AG04450 (cell line): ENCODE results near the gene WWP2. TPM values are rescaled to one million over a fixed set of nuclear protein-coding genes. Genes with fewer than 3 reads are reported as not detected.

Experiments used
- CTCF ChIA-PET: fragments of 300-600, 350-600 bp; formaldehyde crosslinking; extraction: SDS; loops from one replicate; lab custom pipeline; 2022; ENCODE audit warnings: antibody characterized with exemption, inconsistent platforms; lab: Charles Lee
- POLR2A ChIA-PET: fragments of 350-600 bp; formaldehyde crosslinking; extraction: SDS; loops from one replicate; lab custom pipeline; 2021; ENCODE audit warnings: antibody characterized with exemption, inconsistent platforms; lab: Yijun Ruan, JAX
- DNase-seq: peaks from one replicate; pipeline ENCODE4 v3.0.0-alpha.2; 2011; ENCODE audit warnings: low read depth, low spot score
- H3K27ac ChIP-seq: one replicate; pipeline ENCODE4 v1.5.1; 2012; ENCODE audit warnings: low read depth, low read length, control low read depth
- H3K27me3 ChIP-seq: one replicate; pipeline ENCODE4 v1.6.0; 2012; ENCODE audit warnings: low read length; ENCODE audit not compliant: control insufficient read depth, insufficient read depth
- H3K4me3 ChIP-seq: 2 replicates; pipeline ENCODE4 v1.5.1; 2011; ENCODE audit warnings: mild to moderate bottlenecking, low read depth, low read length, control low read depth
- H3K9me3 ChIP-seq: 2 replicates; pipeline ENCODE4 v1.5.1; 2012; ENCODE audit warnings: low read length; ENCODE audit not compliant: control insufficient read depth, insufficient read depth
- polyA plus RNA-seq: library from polyadenylated mRNA; depleted of rRNA; stranded (reverse); fragments of >200 nt; gene quantifications from 2 replicates; pipeline ENCODE4 v1.2.3, GENCODE V29; 2011
- TF ChIP-seq, protein P1 (sequence below): IDR thresholded peaks from 2 replicates; pipeline ENCODE4 v1.5.1; 2011; ENCODE audit warnings: low read depth, low read length, control low read depth, inconsistent platforms

Gene WWP2
- polyA plus RNA-seq, 1 experiment: 13.4 TPM

DNA sequence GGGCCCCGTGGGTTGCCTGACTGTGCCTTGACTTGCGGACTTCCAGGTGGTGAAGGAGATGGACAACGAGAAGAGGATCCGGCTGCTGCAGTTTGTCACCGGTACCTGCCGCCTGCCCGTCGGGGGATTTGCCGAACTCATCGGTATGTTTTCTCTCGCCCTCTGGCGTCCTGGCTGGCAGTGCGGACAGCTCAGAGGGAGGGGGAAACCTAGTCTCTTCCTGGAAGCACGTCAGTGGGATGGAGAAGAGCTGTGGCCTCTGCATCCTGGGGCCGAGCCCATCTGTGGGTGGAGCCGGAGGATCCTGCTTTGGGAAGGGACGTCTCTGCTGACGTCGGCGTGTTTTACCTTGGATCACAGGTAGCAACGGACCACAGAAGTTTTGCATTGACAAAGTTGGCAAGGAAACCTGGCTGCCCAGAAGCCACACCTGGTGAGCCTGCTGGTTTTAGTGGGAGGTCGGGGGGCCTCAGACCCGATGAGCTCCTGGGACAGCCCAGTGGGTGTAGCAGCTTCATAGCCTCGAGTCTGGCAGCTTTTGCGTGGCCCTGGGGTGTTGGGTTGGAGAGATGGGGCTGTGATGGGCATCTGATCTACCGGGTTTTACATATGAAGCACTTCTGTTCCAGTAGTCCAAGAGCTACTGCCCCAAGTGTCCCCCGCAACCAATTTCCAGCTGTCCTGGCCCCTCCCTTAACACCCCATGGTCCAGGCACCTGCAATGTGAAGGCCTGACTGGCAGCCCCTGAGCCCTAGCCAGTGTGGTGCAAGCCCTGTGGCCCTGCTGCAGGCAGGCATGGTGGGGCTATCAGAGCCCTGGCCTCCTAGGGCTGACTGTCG is 177.1 kb downstream of the WWP2 start:
- no peak overlapping the region for H3K4me3 ChIP-seq

DNA sequence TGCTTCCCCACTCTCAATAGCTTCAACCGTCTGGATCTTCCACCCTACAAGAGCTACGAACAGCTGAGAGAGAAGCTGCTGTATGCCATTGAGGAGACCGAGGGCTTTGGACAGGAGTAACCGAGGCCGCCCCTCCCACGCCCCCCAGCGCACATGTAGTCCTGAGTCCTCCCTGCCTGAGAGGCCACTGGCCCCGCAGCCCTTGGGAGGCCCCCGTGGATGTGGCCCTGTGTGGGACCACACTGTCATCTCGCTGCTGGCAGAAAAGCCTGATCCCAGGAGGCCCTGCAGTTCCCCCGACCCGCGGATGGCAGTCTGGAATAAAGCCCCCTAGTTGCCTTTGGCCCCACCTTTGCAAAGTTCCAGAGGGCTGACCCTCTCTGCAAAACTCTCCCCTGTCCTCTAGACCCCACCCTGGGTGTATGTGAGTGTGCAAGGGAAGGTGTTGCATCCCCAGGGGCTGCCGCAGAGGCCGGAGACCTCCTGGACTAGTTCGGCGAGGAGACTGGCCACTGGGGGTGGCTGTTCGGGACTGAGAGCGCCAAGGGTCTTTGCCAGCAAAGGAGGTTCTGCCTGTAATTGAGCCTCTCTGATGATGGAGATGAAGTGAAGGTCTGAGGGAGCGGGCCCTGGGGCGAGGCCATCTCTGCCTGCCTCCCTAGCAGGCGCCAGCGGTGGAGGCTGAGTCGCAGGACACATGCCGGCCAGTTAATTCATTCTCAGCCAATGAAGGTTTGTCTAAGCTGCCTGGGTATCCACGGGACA is 177.9 kb downstream of the WWP2 start:
- CTCF ChIA-PET: interaction anchor here (1.7 to 2.4 kb wide), 2 partner anchors 10 to 143 kb away, joined by 3 to 12 read pairs; no protein-coding TSS in a partner anchor
- H3K4me3 ChIP-seq: no peak overlapping the region
- DNase-seq: no peak
- H3K27ac ChIP-seq: no peak overlapping the region
- TF ChIP-seq, protein P1, sequence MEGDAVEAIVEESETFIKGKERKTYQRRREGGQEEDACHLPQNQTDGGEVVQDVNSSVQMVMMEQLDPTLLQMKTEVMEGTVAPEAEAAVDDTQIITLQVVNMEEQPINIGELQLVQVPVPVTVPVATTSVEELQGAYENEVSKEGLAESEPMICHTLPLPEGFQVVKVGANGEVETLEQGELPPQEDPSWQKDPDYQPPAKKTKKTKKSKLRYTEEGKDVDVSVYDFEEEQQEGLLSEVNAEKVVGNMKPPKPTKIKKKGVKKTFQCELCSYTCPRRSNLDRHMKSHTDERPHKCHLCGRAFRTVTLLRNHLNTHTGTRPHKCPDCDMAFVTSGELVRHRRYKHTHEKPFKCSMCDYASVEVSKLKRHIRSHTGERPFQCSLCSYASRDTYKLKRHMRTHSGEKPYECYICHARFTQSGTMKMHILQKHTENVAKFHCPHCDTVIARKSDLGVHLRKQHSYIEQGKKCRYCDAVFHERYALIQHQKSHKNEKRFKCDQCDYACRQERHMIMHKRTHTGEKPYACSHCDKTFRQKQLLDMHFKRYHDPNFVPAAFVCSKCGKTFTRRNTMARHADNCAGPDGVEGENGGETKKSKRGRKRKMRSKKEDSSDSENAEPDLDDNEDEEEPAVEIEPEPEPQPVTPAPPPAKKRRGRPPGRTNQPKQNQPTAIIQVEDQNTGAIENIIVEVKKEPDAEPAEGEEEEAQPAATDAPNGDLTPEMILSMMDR: no peak
- H3K9me3 ChIP-seq: no peaks in the 10 kb centered on the region; the same call in 1 of the 2 replicates
- POLR2A ChIA-PET: no interaction called here
- H3K27me3 ChIP-seq: no peaks in the 10 kb centered on the region

More for the DNA sequence above, 177.1 kb downstream of the WWP2 start:
- TF ChIP-seq, protein P1: no peak
- Histone ChIP-seq H3K9me3 (no peaks in the 10 kb centered on the region; the same call in 1 of the 2 replicates), H3K27me3 (no peaks in the 10 kb centered on the region), H3K27ac (no peak overlapping the region)
- DNase-seq: no peak
- ChIA-PET POLR2A (no interaction called here), CTCF (interaction anchor here (0.7 to 2.4 kb wide), 3 partner anchors 9 to 145 kb away, joined by 4 to 14 read pairs (median 12); no protein-coding TSS in a partner anchor)

DNA sequence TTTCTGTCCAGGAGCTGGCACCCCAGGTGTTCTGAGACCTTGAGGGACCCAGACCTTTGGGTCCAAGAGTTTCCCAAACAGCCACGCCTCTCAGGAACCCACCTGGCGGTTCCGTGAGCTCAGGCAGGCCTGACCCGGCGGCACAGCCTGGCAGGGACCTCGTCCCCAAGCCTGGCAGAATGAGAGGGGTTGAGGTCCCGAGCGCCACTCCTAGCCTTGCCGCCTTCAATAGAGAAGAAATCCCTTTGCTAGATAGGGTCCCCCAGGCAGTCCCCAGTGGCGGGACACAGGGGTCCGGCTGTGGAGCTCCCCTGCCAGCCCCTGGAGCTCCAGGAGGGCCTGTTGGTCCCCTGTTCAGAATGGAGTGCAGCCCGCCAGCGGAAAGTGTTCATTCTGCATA is 178.5 kb downstream of the WWP2 start:
- H3K9me3 ChIP-seq: no peaks in the 10 kb centered on the region; the same call in 1 of the 2 replicates
- no peaks in the 10 kb centered on the region for H3K27me3 ChIP-seq
- ChIA-PET POLR2A (no interaction called here), CTCF (interaction anchor here (1.7 to 2.4 kb wide), 2 partner anchors 11 to 144 kb away, joined by 3 to 12 read pairs; no protein-coding TSS in a partner anchor)
- H3K4me3 ChIP-seq: no peak overlapping the region
- no peak overlapping the region for H3K27ac ChIP-seq
- TF ChIP-seq, protein P1: no peak
- DNase-seq: no peak

DNA sequence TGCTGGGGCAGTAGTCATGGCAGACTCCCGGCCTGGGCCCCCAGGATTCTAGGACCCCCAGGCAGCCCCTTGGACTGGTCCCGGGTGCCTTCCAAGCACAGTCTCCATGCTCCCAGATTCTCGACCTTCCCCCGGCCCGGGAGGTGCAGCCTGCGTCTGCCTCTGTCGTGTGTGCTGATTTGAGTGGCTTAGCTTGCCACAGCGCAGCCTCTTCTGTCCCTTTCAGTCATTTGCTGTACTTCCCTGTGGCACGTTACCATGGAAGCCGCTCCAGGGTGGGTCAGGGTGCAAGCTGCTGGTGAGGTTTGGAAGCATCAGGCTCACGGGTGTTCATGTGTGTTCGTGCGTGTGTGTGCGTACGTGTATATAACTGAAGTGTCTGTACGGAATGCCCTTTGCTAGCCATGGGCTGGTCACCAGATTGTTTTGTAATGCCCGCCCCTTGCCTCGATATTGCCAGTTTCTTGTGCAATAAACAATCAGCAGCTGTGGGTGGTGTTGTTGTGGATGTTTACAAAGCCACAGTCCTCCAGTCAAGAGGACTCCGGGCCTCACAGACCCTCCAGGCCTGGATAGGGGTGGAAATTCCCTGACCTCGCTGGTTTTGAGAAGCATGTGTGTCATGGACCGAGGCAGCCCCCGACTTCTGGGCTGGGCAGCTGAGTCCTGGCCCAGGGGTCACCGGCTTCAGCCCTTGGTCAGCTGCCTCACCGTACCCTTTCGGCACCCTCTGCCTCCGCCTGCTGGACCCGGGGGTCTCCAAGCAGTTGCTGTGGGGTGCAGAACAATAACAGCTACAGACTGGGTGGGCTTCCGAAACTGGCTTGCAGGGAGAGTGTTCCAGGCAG is 179.3 kb downstream of the WWP2 start:
- Histone ChIP-seq H3K9me3 (no peaks in the 10 kb centered on the region; the same call in 1 of the 2 replicates), H3K4me3 (no peak overlapping the region), H3K27ac (no peak overlapping the region), H3K27me3 (no peaks in the 10 kb centered on the region)
- CTCF ChIA-PET: interaction anchor here (0.8 to 1.7 kb wide), 2 partner anchors 11 to 145 kb away, joined by 3 to 4 read pairs; no protein-coding TSS in a partner anchor
- POLR2A ChIA-PET: no interaction called here
- TF ChIP-seq, protein P1: no peak
- DNase-seq: no peak
